Neuronal stem cell (in vitro differentiated cells): ENCODE data around the gene PSME4.

Source experiments
- DNase-seq: peaks from one replicate; pipeline ENCODE4 v3.0.0-alpha.2; 2013; ENCODE audit warnings: low spot score
- H2AFZ ChIP-seq: one replicate; pipeline ENCODE4 v1.6.1; 2013; ENCODE audit warnings: mild to moderate bottlenecking, low read length, inconsistent platforms
- H2AK5ac ChIP-seq: 2 replicates; pipeline ENCODE4 v1.6.1; 2013; ENCODE audit warnings: low read depth, mild to moderate bottlenecking, inconsistent platforms, low read length, moderate library complexity, mixed read lengths
- H2BK120ac ChIP-seq: 2 replicates; pipeline ENCODE4 v1.6.1; 2013; ENCODE audit warnings: low read depth, mild to moderate bottlenecking, inconsistent platforms, low read length, moderate library complexity, mixed read lengths
- H2BK12ac ChIP-seq: one replicate; pipeline ENCODE4 v1.6.1; 2013; ENCODE audit warnings: low read length, inconsistent platforms
- H2BK15ac ChIP-seq: 2 replicates; pipeline ENCODE4 v1.6.1; 2013; ENCODE audit warnings: mild to moderate bottlenecking, low read length, inconsistent platforms, mixed read lengths
- H2BK5ac ChIP-seq: one replicate; pipeline ENCODE4 v1.6.1; 2013; ENCODE audit warnings: inconsistent platforms, mild to moderate bottlenecking, low read length, moderate library complexity
- H3K14ac ChIP-seq: one replicate; pipeline ENCODE4 v1.6.1; 2013; ENCODE audit warnings: low read length, inconsistent platforms
- H3K18ac ChIP-seq: 2 replicates; pipeline ENCODE4 v1.6.1; 2013; ENCODE audit warnings: low read length, inconsistent platforms
- H3K23ac ChIP-seq: 2 replicates; pipeline ENCODE4 v1.6.1; 2013; ENCODE audit warnings: low read depth, mild to moderate bottlenecking, mixed read lengths, low read length, inconsistent platforms; ENCODE audit not compliant: poor library complexity
- H3K27ac ChIP-seq: replicated peaks from 3 replicates; pipeline ENCODE4 v1.5.1; 2013; ENCODE audit warnings: low read length, inconsistent platforms
- H3K27me3 ChIP-seq, 3 experiments: 2 replicates each; pipeline ENCODE4 v1.6.1; 2013; ENCODE audit warnings: low read length in 3 of 3, mild to moderate bottlenecking in 2 of 3, inconsistent platforms in 1 of 3, low read depth in 1 of 3, mixed read lengths in 1 of 3, moderate library complexity in 1 of 3; ENCODE audit not compliant: control insufficient read depth in 3 of 3, insufficient read depth in 3 of 3
- H3K36me3 ChIP-seq, 2 donors: replicated peaks in 1 of 2; 2 replicates each; pipeline ENCODE4 v1.6.1; 2013; ENCODE audit warnings: low read length in 2 of 2; ENCODE audit not compliant: control insufficient read depth in 2 of 2, insufficient read depth in 2 of 2
- H3K4ac ChIP-seq: 2 replicates; pipeline ENCODE4 v1.6.1; 2013; ENCODE audit warnings: inconsistent platforms, mild to moderate bottlenecking, low read length, moderate library complexity
- H3K4me1 ChIP-seq, 2 donors: 1 replicate in 1 of 2; 2 replicates in 1 of 2; pipeline ENCODE4 v1.6.1; 2013; ENCODE audit warnings: low read length in 2 of 2, low read depth in 1 of 2; ENCODE audit not compliant: control insufficient read depth in 2 of 2, insufficient read depth in 1 of 2
- H3K4me2 ChIP-seq: one replicate; pipeline ENCODE4 v1.6.1; 2013; ENCODE audit warnings: mild to moderate bottlenecking, low read length, inconsistent platforms; ENCODE audit not compliant: insufficient read depth, poor library complexity, severe bottlenecking
- H3K4me3 ChIP-seq, 2 donors: 2 replicates each; pipeline ENCODE4 v1.5.1; 2013; ENCODE audit warnings: low read length in 2 of 2, mild to moderate bottlenecking in 2 of 2, inconsistent platforms in 1 of 2, moderate library complexity in 1 of 2
- H3K79me1 ChIP-seq: one replicate; pipeline ENCODE4 v1.6.1; 2013; ENCODE audit warnings: low read depth, mild to moderate bottlenecking, inconsistent platforms, low read length, moderate library complexity
- H3K9ac ChIP-seq: one replicate; pipeline ENCODE4 v1.6.1; 2013; ENCODE audit warnings: mild to moderate bottlenecking, low read depth, low read length, inconsistent platforms; ENCODE audit not compliant: poor library complexity
- H3K9me3 ChIP-seq, 2 donors: replicated peaks in 1 of 2; 2 replicates each; pipeline versions ENCODE3 to v1.6.1; 2013; ENCODE audit warnings: low read length in 2 of 2, mild to moderate bottlenecking in 2 of 2, inconsistent platforms in 1 of 2, low read depth in 1 of 2, mixed read lengths in 1 of 2, moderate library complexity in 1 of 2; ENCODE audit not compliant: control insufficient read depth in 2 of 2, insufficient read depth in 1 of 2
- H4K8ac ChIP-seq: one replicate; pipeline ENCODE4 v1.6.1; 2013; ENCODE audit warnings: low read depth, mild to moderate bottlenecking, inconsistent platforms, low read length, moderate library complexity
- H4K91ac ChIP-seq: one replicate; pipeline ENCODE4 v1.6.1; 2013; ENCODE audit warnings: low read length, low read depth, mild to moderate bottlenecking, inconsistent platforms; ENCODE audit not compliant: poor library complexity
- WGBS, 2 donors: extraction: QIAGEN DNeasy Blood & Tissue Kit; methylation state at CpG; one replicate each; pipeline ENCODE4 v1.1.7; 2013; ENCODE audit warnings: missing lambda C conversion rate in 2 of 2, mixed read lengths in 1 of 2; ENCODE audit not compliant: insufficient read length in 2 of 2, insufficient replicate concordance in 1 of 2; ENCODE audit errors: extremely low coverage in 2 of 2; 5-methylcytosine and 5-hydroxymethylcytosine counted together

PSME4 gene

DNA sequence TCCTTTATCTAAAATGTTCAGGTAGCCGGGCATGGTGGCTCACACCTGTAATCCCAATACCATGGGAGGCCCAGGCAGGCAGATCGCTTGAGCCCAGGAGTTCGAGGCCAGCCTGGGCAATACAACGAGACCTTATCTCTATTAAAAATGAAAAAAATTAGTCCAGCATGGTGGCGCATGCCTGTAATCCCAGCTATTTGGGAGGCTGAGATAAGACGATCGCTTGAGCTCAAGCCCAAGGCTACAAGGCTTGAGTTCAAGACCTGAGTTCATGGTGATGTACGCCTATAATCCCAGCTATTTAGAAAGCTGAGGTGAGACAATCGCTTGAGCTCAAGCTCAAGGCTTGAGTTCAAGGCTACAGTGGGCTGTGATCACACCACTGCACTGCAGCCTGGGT, 65.4 kb downstream of the PSME4 start:
- Histone ChIP-seq H3K4ac (no peak overlapping the region), H4K91ac (no peak overlapping the region), H3K79me1 (no peaks in the 10 kb centered on the region), H3K9me3 (no peaks in the 10 kb centered on the region), H3K23ac (no peak overlapping the region), H2BK15ac (no peak overlapping the region), H3K9ac (no peak overlapping the region), H2BK12ac (no peak overlapping the region), H4K8ac (no peak overlapping the region), H2BK5ac (no peak overlapping the region), H3K4me3 (no peak overlapping the region), H3K14ac (no peak overlapping the region), H3K4me1 (no peaks in the 10 kb centered on the region), H2AFZ (no peak overlapping the region), H3K27ac (no peak overlapping the region), H3K18ac (no peak overlapping the region), H3K27me3 (no peaks in the 10 kb centered on the region), H3K36me3 (peaks cover 12 to 100% of the 10 kb centered on the region in 2 donors), H2AK5ac (no peak overlapping the region), H2BK120ac (no peak overlapping the region), H3K4me2 (no peak overlapping the region)
- no CpG with 5 or more reads among the region's 9 CpGs for WGBS, 2 donors
- no peak for DNase-seq

DNA sequence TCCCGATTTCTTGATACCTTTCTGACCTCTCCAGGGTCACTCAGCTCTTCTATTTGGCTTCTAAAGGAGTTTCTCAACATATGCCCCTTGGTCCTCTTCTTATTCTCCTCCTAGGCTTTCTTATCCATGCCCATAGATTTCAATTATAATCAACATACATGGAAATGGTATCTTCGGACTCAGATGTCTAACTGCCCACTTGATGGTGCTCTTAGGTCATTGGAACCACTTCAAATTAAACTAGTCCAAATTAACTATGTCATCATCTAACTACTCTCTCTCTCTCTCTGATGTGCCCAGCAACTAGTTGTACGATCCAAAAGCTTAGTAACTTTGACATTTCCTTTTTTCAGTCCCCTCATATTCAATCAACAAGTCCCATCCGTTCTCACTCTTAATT, 67.8 kb downstream of the PSME4 start:
- H2BK120ac ChIP-seq, result no peak overlapping the region
- no peak overlapping the region for H2BK5ac ChIP-seq
- no peak overlapping the region for H3K23ac ChIP-seq
- 100% methylated on average over 1 of the region's 4 CpGs; no CpG with 5 or more reads in 1 of the 2 donors for WGBS, 2 donors
- H3K9ac ChIP-seq, result no peak overlapping the region
- H3K79me1 ChIP-seq, result no peaks in the 10 kb centered on the region
- no peak overlapping the region for H2BK12ac ChIP-seq
- no peak overlapping the region for H3K14ac ChIP-seq
- H3K4me3 ChIP-seq, result no peak overlapping the region
- no peak overlapping the region for H3K4me2 ChIP-seq
- H3K36me3 ChIP-seq, result peaks cover 20 to 100% of the 10 kb centered on the region in 2 donors
- H2AFZ ChIP-seq, result no peak overlapping the region
- no peaks in the 10 kb centered on the region for H3K4me1 ChIP-seq
- H2AK5ac ChIP-seq, result no peak overlapping the region
- H3K9me3 ChIP-seq, result no peaks in the 10 kb centered on the region
- no peaks in the 10 kb centered on the region for H3K27me3 ChIP-seq
- no peak overlapping the region for H3K18ac ChIP-seq
- H3K4ac ChIP-seq, result no peak overlapping the region
- no peak overlapping the region for H4K91ac ChIP-seq
- no peak for DNase-seq
- no peak overlapping the region for H4K8ac ChIP-seq
- no peak overlapping the region for H3K27ac ChIP-seq
- no peak overlapping the region for H2BK15ac ChIP-seq

DNA sequence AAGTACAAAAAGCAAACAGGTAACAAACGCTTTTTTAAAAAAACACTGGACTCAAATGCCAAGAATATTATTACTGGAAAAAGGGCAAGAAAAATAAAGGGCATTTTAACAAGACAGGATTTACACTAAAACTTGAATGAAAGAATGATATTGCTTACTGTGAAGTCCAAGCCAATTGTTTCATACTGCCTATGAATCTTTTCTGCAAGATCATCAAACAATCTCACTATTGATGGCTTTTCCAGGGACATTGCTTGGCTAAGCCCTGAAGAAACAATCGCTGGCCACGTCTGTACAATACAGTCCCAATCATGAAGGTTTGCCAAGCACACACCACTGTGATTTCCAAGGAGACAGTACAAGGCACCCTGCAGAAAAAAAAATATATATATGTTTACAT, 69.6 kb downstream of the PSME4 start:
- Histone ChIP-seq H3K27ac (no peak overlapping the region), H4K91ac (no peak overlapping the region), H3K36me3 (peaks cover 22 to 98% of the 10 kb centered on the region in 2 donors), H3K4ac (no peak overlapping the region), H2BK12ac (no peak overlapping the region), H2BK5ac (no peak overlapping the region), H3K9me3 (no peaks in the 10 kb centered on the region), H3K9ac (no peak overlapping the region), H3K27me3 (no peaks in the 10 kb centered on the region), H3K4me2 (no peak overlapping the region), H2AFZ (no peak overlapping the region), H3K14ac (no peak overlapping the region), H2BK120ac (no peak overlapping the region), H3K18ac (no peak overlapping the region), H3K4me3 (no peak overlapping the region), H3K23ac (no peak overlapping the region), H2BK15ac (no peak overlapping the region), H2AK5ac (no peak overlapping the region), H3K4me1 (no peaks in the 10 kb centered on the region), H4K8ac (no peak overlapping the region), H3K79me1 (no peaks in the 10 kb centered on the region)
- no CpG with 5 or more reads among the region's 3 CpGs for WGBS, 2 donors
- DNase-seq, result no peak

DNA sequence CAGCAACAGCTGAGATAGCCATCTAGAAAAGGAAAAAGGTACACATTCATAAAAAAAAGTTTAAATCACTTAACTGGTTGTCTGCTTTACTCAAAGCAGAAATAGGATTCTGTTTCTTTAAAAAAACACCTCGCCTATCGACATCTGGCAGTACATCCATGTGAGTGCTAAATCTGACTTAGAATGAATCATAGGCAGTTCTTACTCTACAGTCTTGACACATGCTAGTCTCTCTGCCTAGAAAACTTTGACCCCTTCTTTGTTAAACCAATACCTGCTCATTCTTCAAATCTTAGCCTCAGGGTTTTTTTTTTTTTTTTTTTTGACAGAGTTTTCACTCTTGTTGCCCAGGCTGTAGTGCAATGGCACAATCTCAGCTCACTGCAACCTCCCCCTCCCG, 73.9 kb downstream of the PSME4 start:
- Histone ChIP-seq H2BK5ac (no peak overlapping the region), H2AK5ac (no peak overlapping the region), H3K4me1 (no peaks in the 10 kb centered on the region), H3K79me1 (no peaks in the 10 kb centered on the region), H3K4me2 (no peak overlapping the region), H3K36me3 (peaks cover 15 to 98% of the 10 kb centered on the region in 2 donors), H3K27me3 (no peaks in the 10 kb centered on the region), H2BK12ac (no peak overlapping the region), H2AFZ (no peak overlapping the region), H3K18ac (no peak overlapping the region), H3K4me3 (no peak overlapping the region), H3K9ac (no peak overlapping the region), H3K27ac (no peak overlapping the region), H2BK120ac (no peak overlapping the region), H4K91ac (no peak overlapping the region), H3K4ac (no peak overlapping the region), H4K8ac (no peak overlapping the region), H3K14ac (no peak overlapping the region), H3K23ac (no peak overlapping the region), H2BK15ac (no peak overlapping the region), H3K9me3 (no peaks in the 10 kb centered on the region)
- DNase-seq, result no peak
- no CpG with 5 or more reads among the region's 3 CpGs for WGBS, 2 donors
